ENCODE results near the gene HDDC2. TPM values are rescaled to one million over a fixed set of nuclear protein-coding genes. Genes with fewer than 3 reads are reported as not detected.

The HDDC2 gene
- total RNA-seq, 2 donors from 2014 or later = 76.4 to 108 TPM

DNA sequence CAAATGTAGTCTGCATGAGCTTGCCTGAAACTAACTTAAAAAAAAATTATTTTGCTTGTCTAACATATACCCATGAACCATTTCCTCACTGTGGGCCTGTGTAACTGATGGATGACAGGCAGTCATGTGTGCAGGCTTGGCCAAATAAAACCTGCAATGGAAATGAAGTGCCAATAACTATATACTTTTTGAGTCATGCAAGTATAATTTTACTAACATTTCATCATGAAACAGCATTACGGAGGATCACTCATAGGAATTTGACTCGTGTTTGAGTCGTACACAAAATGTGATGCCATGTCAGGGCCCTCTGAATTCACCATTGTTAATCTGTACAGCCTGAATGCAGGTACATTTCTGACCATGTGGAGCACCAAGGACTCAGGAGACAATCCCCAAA, 46.6 kb downstream of the HDDC2 start:
- Mint-ChIP-seq H3K4me3 (no peak overlapping the region), H3K4me1 (peaks cover 9% of the 10 kb centered on the region), H3K36me3 (ENCODE audit: low read depth) (no peaks in the 10 kb centered on the region), H3K27ac (no peak overlapping the region), H3K9me3 (no peaks in the 10 kb centered on the region), H3K27me3 (ENCODE audit: insufficient read depth) (no peaks in the 10 kb centered on the region)
- no peak overlapping the region for H3K4me3 ChIP-seq (ENCODE audit: low read length)
- H3K27ac ChIP-seq (ENCODE audit: low read depth, low read length) = no peak overlapping the region
- WGBS, 2 experiments (ENCODE audit: insufficient coverage in 1 of 2, insufficient read length in 1 of 2) = 84 to 100% methylated on average over 3 of the region's 3 CpGs
- no peak for DNase-seq
- TF ChIP-seq, protein P1, sequence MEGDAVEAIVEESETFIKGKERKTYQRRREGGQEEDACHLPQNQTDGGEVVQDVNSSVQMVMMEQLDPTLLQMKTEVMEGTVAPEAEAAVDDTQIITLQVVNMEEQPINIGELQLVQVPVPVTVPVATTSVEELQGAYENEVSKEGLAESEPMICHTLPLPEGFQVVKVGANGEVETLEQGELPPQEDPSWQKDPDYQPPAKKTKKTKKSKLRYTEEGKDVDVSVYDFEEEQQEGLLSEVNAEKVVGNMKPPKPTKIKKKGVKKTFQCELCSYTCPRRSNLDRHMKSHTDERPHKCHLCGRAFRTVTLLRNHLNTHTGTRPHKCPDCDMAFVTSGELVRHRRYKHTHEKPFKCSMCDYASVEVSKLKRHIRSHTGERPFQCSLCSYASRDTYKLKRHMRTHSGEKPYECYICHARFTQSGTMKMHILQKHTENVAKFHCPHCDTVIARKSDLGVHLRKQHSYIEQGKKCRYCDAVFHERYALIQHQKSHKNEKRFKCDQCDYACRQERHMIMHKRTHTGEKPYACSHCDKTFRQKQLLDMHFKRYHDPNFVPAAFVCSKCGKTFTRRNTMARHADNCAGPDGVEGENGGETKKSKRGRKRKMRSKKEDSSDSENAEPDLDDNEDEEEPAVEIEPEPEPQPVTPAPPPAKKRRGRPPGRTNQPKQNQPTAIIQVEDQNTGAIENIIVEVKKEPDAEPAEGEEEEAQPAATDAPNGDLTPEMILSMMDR (conservative IDR thresholded peaks at IDR 0.05) = no peak
- no peak overlapping the region for H3K9ac ChIP-seq (ENCODE audit: extremely low read depth, low read length, poor library complexity, severe bottlenecking)
- no peaks in the 10 kb centered on the region for H3K9me3 ChIP-seq (ENCODE audit: control insufficient read depth, low read length)
- H3K36me3 ChIP-seq (ENCODE audit: control insufficient read depth, insufficient read depth, low read length) = no peaks in the 10 kb centered on the region
- H3K27me3 ChIP-seq (ENCODE audit: control insufficient read depth, insufficient read depth, low read length, poor library complexity, severe bottlenecking) = no peaks in the 10 kb centered on the region
- H3K4me1 ChIP-seq (ENCODE audit: control insufficient read depth, insufficient read depth, low read length) = no peaks in the 10 kb centered on the region

DNA sequence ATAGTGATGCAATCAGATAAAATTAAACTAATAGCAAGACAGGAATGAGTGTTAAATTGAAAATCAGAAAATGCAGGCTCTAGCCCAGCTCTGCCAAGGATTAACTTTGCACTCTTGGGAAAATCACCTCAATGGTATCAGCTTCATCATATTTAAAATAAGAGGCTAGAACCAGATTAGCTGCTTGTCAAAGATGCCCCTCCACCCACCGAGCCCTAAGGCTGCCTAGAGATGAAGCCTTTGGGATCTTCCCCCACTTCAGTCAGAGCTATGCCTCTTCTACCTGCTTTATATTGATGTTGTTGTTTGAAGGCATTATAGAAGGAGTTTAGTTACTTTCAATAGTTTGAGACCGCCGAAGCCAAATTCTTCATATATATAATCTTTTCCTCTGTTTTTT, 47.4 kb downstream of the HDDC2 start:
- TF ChIP-seq, protein P1 (conservative IDR thresholded peaks at IDR 0.05) = no peak
- DNase-seq = no peak
- Mint-ChIP-seq H3K27ac (no peak overlapping the region), H3K4me3 (no peak overlapping the region), H3K9me3 (no peaks in the 10 kb centered on the region), H3K27me3 (ENCODE audit: insufficient read depth) (no peaks in the 10 kb centered on the region), H3K36me3 (ENCODE audit: low read depth) (no peaks in the 10 kb centered on the region), H3K4me1 (peaks cover 9% of the 10 kb centered on the region)
- Histone ChIP-seq H3K4me1 (ENCODE audit: control insufficient read depth, insufficient read depth, low read length) (no peaks in the 10 kb centered on the region), H3K9me3 (ENCODE audit: control insufficient read depth, low read length) (no peaks in the 10 kb centered on the region), H3K4me3 (ENCODE audit: low read length) (no peak overlapping the region), H3K36me3 (ENCODE audit: control insufficient read depth, insufficient read depth, low read length) (no peaks in the 10 kb centered on the region), H3K27me3 (ENCODE audit: control insufficient read depth, insufficient read depth, low read length, poor library complexity, severe bottlenecking) (no peaks in the 10 kb centered on the region), H3K9ac (ENCODE audit: extremely low read depth, low read length, poor library complexity, severe bottlenecking) (no peak overlapping the region), H3K27ac (ENCODE audit: low read depth, low read length) (no peak overlapping the region)
- WGBS, 2 experiments (ENCODE audit: insufficient coverage in 1 of 2, insufficient read length in 1 of 2) = 78% methylated on average over 1 of the region's 3 CpGs; no CpG with 5 or more reads in 1 of the 2 experiments

DNA sequence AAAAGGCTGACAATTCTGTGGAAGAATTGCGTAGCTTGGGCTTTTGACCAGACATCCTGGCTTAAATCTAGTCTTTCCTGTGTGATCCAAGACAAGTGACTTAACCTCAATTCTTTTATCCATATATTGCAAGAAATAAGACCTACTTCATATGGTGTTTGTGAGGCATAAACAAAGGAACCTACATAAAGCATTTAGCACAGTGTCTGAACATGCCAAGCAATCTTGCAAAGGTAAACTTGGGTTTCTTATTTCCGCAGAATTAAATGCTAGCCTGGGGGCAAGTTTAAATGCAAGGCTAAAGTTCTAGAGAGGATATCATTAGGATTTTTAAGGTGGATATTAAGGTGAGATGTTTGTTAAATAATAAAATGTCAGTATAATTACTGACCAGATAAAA, 47.9 kb downstream of the HDDC2 start:
- Mint-ChIP-seq H3K9me3 (no peaks in the 10 kb centered on the region), H3K4me3 (no peak overlapping the region), H3K27me3 (ENCODE audit: insufficient read depth) (no peaks in the 10 kb centered on the region), H3K36me3 (ENCODE audit: low read depth) (no peaks in the 10 kb centered on the region), H3K27ac (no peak overlapping the region), H3K4me1 (peaks cover 9% of the 10 kb centered on the region)
- Histone ChIP-seq H3K9ac (ENCODE audit: extremely low read depth, low read length, poor library complexity, severe bottlenecking) (no peak overlapping the region), H3K9me3 (ENCODE audit: control insufficient read depth, low read length) (no peaks in the 10 kb centered on the region), H3K36me3 (ENCODE audit: control insufficient read depth, insufficient read depth, low read length) (no peaks in the 10 kb centered on the region), H3K27ac (ENCODE audit: low read depth, low read length) (no peak overlapping the region), H3K4me1 (ENCODE audit: control insufficient read depth, insufficient read depth, low read length) (no peaks in the 10 kb centered on the region), H3K4me3 (ENCODE audit: low read length) (no peak overlapping the region), H3K27me3 (ENCODE audit: control insufficient read depth, insufficient read depth, low read length, poor library complexity, severe bottlenecking) (no peaks in the 10 kb centered on the region)
- DNase-seq = no peak
- 96 to 100% methylated on average over 2 of the region's 2 CpGs for WGBS, 2 experiments (ENCODE audit: insufficient coverage in 1 of 2, insufficient read length in 1 of 2)
- TF ChIP-seq, protein P1 (conservative IDR thresholded peaks at IDR 0.05) = no peak
